Measurements from ENCODE around the gene DCP1B. TPM values are rescaled to one million over a fixed set of nuclear protein-coding genes. Genes with fewer than 3 reads are reported as not detected.

The DCP1B gene
- total RNA-seq, 1 donor from 2014 or later = 1.6 TPM

DNA sequence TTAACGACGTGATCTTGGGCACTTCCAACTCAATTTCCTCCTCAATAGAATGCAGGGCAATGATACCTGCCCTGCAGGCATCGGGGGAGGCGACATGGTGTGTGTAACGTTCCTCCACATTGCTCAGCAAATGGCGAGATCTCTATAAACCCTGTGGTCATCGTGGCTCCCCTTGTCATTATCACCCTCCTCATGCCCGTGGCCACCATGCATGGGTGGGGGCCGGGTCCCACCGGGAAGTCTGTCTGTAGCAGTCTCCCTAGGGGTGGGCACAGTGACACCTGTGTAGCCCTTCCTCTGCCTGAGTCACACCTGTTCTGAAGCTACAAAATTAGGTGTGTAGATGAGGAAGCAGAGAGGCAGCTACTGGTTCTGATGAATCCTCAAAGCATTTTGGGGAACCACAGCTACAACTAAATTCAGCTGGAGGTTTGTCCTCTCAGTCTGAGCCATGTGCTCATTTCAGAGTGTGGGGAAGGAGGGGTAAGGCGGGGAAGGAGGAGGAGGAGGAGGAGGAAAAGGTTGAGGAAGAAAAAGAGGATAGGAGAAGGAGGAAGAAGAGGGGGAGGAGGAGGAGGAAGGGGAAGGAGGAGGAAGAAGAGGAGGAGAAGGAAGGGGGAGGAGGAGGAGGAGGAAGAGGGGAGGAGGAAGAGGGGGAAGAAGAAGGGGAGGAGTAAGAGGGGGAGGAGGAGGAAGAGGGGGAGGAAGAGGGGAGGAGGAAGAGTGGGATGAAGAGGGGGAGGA is 74.8 kb downstream of the DCP1B start:
- DNase-seq = no peak
- intact Hi-C loops (cut with DNase I) = no loop called here
- no peak for ATAC-seq (ENCODE audit: poor library complexity)

DNA sequence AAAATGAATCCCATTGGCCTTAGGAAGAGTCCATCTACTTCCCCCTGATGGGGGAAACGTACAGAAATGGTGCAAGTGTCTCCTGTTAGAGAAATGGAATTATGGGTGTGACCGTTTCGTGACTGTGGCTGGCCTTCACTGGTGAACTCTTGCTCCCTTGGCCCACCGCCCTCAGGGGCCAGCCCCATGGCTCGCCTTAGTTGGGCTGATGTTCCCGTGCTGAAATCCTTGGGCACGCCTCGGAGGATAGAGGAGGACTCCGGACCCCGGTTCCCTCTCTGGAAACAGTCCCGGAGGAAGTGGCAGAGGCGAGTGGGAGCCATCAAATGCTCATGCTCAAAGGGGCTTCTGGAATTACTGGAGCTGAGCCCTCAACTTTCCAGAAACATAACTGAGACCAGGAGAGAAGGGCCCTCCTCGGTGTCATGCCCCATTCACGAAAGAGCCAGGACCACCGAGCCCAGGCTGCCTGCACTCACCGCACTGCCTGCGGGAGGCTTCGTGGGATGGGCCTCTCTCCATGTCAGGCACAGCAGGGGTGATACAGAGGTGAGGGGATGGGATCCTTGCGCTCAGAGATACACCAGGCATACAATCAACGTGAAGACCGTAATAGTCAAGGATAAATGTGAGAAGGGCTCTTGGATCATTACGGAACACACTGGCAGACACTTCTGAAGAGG is 75.7 kb downstream of the DCP1B start:
- no peak for ATAC-seq (ENCODE audit: poor library complexity)
- peak; percentile 41 for DNase-seq
- intact Hi-C loops (cut with DNase I) = no loop called here

DNA sequence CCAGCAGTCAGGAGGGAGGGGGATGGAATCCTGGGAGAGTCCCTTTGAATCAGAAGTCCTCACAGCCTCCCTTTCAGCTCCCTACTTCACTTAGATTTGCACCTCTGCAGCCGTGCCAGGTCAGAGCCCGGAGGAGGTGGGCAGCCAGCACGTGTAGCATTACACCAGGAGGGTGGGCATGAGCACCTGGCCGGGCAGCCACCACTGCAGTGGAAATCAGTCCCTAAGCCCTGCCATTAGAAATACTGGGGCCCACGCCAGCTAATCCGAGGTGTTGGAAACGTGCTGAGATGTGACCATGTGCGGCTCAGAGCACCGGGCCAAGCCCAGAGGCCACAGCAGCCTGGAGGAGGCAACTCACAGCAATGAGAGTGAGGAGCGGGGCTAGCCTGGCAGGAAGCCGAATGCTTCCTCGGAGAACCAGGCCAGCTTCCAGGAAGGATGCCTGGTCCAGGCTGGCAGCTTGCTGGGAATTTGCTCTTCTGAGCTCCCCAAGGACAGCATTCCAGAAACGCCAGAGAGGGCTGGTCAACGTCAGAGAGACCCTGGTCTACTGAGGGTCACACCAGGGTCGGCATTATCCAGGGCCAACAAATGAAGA is 76.4 kb downstream of the DCP1B start:
- intact Hi-C loops (cut with DNase I) = no loop called here
- peak; percentile 86 for DNase-seq
- peak; percentile 80 for ATAC-seq (ENCODE audit: poor library complexity)

DNA sequence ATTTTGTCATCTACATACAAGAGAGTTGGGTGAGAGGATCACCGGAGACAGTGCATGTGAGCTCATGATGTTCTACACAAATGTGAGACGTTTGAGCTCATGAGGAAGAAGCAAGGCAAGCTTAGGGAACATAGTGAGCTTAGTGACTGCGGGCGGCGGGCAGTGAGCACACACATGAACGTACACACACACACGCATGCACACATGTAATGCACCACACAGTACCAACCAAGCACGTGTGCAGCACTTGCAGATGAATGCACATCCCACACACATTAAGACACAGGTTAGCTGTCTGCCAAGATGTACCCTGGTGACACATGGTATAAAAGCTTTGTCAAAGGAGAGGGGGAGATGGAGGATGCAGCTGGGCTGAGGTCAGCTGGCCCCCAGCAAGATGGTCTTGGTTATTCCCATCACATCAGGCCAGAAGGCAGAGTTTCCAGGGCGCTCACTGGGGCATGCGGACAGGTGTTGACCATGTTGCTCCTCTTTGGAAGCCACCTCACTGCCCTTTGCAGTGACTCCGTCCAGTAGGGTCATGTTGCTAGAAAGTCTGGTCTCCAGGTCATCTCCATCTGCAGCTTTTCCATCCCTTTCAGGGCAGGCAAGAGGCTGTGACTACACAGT is 77.1 kb downstream of the DCP1B start:
- ATAC-seq (ENCODE audit: poor library complexity) (no peak), DNase-seq (peak; percentile 16)
- intact Hi-C loops (cut with DNase I) = no loop called here

DNA sequence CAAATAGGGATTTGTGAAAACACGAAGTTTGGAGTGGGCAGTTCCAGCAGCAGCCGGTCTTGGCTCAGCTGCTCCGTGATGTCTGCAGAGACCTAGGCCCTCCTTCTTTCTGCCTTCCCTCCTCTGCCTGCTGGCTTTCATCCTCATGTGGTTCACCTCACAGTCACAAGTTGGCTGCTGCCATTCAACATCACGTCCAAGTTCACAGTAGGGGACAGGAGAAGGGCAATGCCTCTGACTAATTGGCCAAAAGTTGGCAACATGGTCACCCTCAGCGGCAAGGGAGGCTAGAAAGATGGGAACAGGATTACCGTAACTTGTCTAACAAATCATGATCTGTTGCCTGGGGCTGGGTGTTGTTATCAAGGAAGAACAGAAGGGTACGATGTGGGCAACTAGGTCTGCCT is 78.0 kb downstream of the DCP1B start:
- DNase-seq (peak; percentile 41), ATAC-seq (ENCODE audit: poor library complexity) (peak; percentile 52)
- intact Hi-C loops (cut with DNase I) = no loop called here

DNA sequence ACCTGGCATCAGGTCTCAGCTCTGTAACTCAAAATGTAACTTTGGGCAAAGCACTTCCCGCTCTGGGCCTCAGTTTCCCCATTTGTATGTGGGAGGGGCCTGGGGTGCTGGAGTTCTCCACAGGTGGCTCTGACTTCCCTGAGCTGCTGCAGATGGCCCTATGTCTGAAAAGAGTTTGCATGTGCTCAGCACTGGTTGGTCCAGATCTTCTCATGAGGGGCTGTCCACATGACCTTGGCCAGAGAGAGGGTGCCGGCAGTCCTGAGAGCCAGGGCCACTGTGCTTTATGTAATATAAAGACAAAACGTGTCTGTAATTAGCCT is 78.6 kb downstream of the DCP1B start:
- intact Hi-C loops (cut with DNase I) = no loop called here
- ATAC-seq (ENCODE audit: poor library complexity) (no peak), DNase-seq (peak; percentile 19)

DNA sequence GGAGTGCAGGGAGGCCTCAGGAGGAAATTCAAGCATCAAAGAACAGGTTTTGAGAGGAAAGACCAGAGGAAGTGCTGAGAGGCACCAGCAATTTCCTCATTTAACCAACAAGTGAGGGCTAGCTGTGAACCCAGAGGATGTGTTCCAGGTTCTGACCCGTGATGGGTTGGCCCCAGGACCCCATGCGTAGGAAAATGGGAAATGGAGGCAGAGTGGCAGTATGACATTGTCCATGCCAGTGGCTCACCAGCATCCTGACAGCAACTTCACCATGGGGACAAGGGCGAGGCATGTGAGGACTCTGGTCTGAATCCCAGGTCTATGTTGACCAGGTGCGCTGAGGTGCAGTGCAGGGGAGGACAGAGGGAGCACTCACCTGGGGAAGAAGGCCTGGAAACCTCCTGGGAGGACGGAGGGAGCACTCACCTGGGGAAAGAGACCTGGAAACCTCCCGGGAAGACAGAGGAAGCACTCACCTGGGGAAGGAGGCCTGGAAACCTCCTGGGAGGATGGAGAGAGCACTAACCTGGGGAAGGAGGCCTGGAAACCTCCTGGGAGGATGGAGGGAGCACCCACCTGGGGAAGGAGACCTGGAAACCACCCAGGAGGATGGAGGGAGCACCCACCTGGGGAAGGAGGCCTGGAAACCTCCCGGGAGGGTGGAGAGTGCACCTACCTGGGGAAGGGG is 79.1 kb downstream of the DCP1B start:
- ATAC-seq (ENCODE audit: poor library complexity) (no peak), DNase-seq (peak; percentile 10)
- intact Hi-C loops (cut with DNase I) = no loop called here

DNA sequence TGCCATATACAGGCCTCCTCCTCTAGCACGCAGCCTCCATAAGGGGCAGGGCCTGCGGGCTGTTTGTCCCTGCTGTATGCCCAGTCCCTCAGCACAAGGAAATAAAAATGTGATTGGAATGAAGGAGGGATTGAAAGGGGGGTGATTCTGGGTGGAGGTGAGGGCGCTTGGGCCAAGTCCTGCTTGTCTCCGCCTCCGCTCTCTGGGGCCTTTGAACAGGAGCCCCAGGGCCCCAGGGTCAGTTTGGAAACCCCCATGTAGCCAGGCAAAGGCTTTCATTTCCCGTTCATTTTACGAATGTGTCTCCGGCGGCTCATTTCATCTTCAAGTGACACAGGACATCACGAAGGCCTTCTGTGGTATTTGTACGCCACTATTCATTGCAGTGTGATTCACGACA is 81.3 kb downstream of the DCP1B start:
- intact Hi-C loops (cut with DNase I) = no loop called here
- no peak for ATAC-seq (ENCODE audit: poor library complexity)
- no peak for DNase-seq

DNA sequence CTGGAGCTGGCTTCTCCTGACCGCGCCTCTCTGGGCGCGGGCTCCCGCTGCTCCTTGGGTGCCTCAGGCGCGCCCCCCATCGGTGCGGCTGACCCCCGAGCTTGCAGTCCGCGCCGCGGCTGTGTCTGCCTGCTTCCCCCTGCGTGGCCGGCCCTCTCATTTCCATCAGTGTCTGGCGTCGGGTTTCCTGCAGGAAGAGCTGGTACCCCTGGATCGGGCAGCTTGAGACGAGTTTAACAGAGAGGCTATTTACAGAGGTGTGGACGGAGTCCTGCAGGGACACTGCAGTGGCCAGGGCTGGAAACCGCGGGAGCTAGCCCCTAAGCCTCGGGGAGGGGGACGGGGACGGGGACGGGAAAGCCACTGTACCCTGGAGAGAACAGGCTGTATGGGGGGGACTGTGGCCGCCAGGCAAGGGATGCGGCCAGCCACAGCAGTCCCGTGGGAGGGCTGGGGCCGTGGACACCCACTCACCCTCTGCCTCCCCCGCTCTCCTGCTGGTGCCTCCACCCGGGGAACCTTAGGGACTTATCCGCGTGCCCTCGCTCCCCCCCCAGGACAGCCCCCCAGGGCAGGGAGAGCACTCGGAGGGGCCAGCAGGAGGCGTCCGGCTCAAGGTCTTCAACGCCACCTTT is 82.1 kb downstream of the DCP1B start:
- intact Hi-C loops (cut with DNase I) = no loop called here
- DNase-seq (no peak), ATAC-seq (ENCODE audit: poor library complexity) (no peak)

DNA sequence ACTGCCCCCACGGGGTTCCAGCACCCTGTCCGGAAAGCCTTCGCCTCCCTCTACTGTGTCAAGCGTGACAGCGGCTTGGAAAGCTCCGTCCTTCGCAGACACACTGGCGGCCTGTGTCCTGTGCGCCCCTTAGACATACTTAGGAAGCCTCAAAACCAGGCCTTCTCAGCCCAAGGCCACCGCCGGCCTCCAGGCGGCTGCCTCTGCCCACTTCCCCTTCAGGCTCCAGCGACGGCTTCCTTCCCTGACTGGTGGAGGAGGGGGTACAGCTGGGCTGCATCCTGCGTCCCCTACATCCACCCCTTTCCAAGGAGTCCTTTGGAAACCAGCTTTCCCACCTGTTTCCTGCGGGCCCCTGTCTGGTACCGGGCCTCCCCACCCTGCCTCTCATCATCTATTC is 83.3 kb downstream of the DCP1B start:
- ATAC-seq (ENCODE audit: poor library complexity) = no peak
- intact Hi-C loops (cut with DNase I) = no loop called here
- DNase-seq = peak; percentile 71

DNA sequence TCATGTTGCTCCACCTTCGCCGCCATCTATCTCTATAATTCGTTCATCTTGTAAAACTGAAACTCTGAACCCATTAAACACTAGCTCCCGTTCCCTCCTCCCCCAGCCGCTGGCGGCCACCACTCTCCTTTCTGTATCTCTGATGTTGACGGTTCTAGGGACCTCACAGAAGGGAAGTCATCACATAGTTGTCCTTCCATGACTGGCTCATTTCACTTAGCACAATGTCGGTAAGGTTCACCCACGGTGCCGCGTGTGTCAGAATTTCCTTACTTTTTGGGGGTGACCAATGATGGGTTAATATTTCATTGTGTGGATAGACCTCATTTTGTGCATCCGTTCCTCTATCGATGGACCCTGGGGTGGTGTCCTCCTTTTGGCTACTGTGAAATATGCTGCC is 83.8 kb downstream of the DCP1B start:
- ATAC-seq (ENCODE audit: poor library complexity) (no peak), DNase-seq (no peak)
- intact Hi-C loops (cut with DNase I) = no loop called here

DNA sequence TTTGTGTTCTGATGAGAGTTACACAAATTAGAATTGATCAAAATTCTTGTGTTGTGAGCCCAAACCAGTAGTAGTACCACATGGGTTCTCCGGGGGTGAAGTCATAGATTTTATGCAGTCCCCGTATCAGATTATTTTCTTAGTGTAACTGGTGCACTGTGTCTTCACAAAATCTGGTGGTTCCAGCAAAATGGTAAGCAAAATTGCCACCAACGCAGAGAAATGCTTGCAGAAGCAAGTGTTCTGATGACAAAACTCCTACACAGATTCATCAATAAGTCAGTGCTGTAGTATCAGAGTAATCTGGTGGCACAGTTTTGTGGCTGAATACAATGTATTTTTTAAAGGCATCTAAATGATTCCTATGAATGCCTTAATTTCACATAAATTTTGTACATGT is 84.5 kb downstream of the DCP1B start:
- ATAC-seq (ENCODE audit: poor library complexity) (no peak), DNase-seq (no peak)
- intact Hi-C loops (cut with DNase I) = no loop called here

DNA sequence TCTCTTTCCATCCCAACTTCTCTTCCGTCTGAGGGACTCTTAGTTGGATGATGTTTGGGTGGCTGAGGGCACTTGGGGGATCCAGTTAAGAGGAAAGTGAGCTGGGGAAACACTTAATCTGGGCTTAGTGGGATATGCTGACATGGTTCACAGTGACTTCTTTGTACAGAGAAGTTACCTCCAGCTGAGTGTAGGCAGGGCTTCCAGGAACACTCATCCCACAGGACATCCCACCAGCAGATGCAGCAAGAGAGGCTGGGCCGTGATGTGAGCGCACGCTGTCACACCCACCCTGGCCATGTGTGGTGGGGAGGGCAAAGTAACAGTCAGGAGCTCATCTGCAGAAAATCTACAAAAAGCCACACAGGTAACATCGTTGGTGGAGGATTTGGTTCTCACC is 85.0 kb downstream of the DCP1B start:
- no peak for DNase-seq
- intact Hi-C loops (cut with DNase I) = no loop called here
- no peak for ATAC-seq (ENCODE audit: poor library complexity)

DNA sequence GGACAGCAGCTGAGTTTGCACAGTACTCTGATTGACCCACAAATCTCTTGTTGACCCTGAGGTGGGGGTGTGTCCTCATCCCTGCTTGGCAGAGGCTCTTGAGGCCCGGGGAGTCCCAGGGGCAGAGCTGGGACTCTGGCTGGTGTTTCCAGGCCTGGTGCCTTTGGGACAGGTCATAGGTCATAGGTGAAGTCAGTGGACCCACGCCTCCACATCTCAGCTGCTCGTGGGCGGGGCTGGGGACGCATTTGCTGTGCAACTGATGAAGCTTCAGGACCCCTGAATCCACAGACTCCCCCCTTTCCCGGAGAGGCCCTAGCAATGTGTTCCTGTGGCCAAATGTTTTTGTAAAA is 85.4 kb downstream of the DCP1B start:
- intact Hi-C loops (cut with DNase I) = no loop called here
- ATAC-seq (ENCODE audit: poor library complexity) = no peak
- DNase-seq = no peak

DNA sequence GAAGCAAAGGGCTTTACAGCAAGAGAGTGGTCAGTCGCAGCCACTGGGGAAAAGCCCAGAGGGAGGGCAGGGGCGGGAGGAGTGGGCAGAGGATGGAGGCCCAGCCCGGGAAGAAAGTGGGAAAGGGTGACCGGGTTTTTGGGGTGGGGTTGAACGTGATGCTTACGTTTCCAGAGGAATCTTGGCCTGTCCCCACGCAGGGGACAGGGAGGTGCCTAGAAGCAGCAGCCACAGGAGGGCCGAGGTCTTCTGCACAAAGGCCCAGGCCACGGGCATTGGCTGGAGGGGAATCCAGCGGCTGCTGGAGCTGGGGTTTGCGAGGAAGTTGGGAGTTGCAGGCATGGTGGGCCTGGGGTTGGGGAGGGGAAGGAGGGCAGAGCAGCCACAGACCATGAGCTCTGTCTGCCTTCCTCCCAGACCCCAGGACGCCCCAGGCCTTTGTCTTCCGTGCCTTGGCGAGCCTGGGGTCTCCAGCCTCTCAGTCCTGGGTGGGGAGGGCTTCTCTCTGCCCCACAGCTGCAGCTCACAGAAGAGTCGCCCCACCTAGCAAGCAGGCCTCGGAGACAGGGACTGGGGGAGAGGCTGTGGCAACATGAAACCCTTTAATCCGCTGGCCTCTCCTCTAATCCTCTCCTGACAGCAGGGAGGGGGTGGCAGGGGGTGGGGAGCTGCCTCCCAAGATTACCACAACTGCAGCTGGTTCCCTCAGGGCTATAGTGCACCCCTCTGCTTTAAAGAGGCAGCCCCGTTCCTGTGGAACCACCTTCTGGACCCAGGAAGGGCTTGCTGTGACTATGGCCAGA is 86.0 kb downstream of the DCP1B start, which contains the start of gene CACNA2D4:
CACNA2D4 (minus strand) TSS at position 572 of the 803 bp plus-strand sequence; CDS start at position 393, 179 bp downstream.
- ATAC-seq (ENCODE audit: poor library complexity) (no peak), DNase-seq (no peak)
- intact Hi-C loops (cut with DNase I) = no loop called here

DNA sequence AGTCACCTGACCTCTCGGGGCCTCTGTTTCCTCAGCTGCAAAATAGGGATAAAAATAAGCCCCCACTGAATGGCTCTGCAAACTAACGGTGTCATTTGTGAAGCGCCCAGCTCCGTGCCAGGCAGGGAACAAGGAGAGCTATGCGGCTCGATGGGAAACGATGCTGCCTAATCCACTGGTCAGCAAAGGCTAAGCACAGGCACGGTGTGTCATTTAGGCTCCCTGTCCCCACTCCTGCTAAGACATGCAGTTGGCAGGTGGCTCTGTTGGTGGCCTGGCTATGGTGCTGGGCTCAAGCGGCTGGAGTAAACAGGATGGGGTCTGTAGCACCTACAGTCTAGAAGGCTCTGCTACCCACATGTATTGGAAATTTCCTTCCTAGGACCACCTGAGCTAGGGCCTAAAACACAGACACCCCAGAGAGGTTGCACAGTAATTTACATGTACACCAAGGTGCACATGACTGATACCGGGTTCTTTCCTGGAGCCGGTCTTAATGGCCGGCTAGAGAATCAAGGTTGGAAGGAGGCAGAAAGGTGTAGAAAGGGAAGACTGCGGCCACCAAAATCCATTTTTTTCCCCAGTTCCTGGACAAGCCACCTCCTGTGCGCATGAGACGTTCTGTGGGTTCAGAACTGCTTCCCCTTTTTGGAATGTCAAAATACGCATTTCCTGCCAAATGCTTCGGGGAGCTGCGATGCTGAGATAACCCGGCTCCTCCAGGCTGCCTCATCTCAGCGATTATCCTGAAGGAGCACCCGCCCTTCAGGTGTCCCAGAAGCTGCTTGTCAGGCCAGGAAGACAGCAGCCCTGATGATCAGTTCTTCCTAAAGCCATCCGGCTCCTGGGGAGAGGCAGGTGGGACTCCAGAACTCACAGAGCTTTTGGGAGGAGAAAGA is 86.8 kb downstream of the DCP1B start:
- DNase-seq = no peak
- intact Hi-C loops (cut with DNase I) = no loop called here
- ATAC-seq (ENCODE audit: poor library complexity) = no peak

All from Right ventricle myocardium superior (tissue), 1 donor.